ENCODE results near the gene PABPN1.
"Not testable (repeated sequence)": the region's sequence is repeated elsewhere in the genome, so short reads cannot be mapped to it uniquely, and the experiment has no call there.

Gene PABPN1

GRCh38 chr14:23320584-23321571, at the start of gene PABPN1:
TSS of gene PABPN1 (plus strand) at chr14:23321457. CDS start at chr14:23321470, 13 bp downstream.
- DNase-seq (ENCODE audit: low read depth in 2 of 2) = peak; percentile 95 to 97

GRCh38 chr14:23275412-23275811, 45.8 kb upstream of the PABPN1 start:
- no peak for DNase-seq (ENCODE audit: low read depth in 2 of 2)

- no peak for DNase-seq (ENCODE audit: low read depth in 2 of 2)
Measured at GRCh38 chr14:23277189-23277588, 44.1 kb upstream of the PABPN1 start.

GRCh38 chr14:23277928-23278327, 43.3 kb upstream of the PABPN1 start:
- not testable (repeated sequence) for DNase-seq (ENCODE audit: low read depth in 2 of 2)

- DNase-seq (ENCODE audit: low read depth in 2 of 2) = no peak
Measured at GRCh38 chr14:23281247-23281646, 40.0 kb upstream of the PABPN1 start.

- DNase-seq (ENCODE audit: low read depth in 2 of 2) = no peak
Measured at GRCh38 chr14:23284654-23285529, 36.4 kb upstream of the PABPN1 start.

- DNase-seq (ENCODE audit: low read depth in 2 of 2) = no peak
Measured at GRCh38 chr14:23285530-23286019, 35.7 kb upstream of the PABPN1 start.

- DNase-seq (ENCODE audit: low read depth in 2 of 2) = peak; percentile 98 to 99
Measured at GRCh38 chr14:23286020-23286901, 35.0 kb upstream of the PABPN1 start, which contains the start of gene HOMEZ. TSS of gene HOMEZ (minus strand) at chr14:23286132. CDS start at chr14:23285952, 180 bp downstream.

- no peak for DNase-seq (ENCODE audit: low read depth in 2 of 2)
Measured at GRCh38 chr14:23286902-23287479, 34.3 kb upstream of the PABPN1 start.

GRCh38 chr14:23294734-23295561, 26.3 kb upstream of the PABPN1 start:
- DNase-seq (ENCODE audit: low read depth in 2 of 2) = peak in 1 of 2 donors; percentile 26

GRCh38 chr14:23296012-23296777, 25.1 kb upstream of the PABPN1 start:
- DNase-seq (ENCODE audit: low read depth in 2 of 2) = no peak

GRCh38 chr14:23297096-23297495, 24.2 kb upstream of the PABPN1 start:
- no peak for DNase-seq (ENCODE audit: low read depth in 2 of 2)

GRCh38 chr14:23297611-23298277, 23.5 kb upstream of the PABPN1 start:
- DNase-seq (ENCODE audit: low read depth in 2 of 2) = no peak

GRCh38 chr14:23299211-23299957, 21.9 kb upstream of the PABPN1 start:
- no peak for DNase-seq (ENCODE audit: low read depth in 2 of 2)

GRCh38 chr14:23299986-23300686, 21.1 kb upstream of the PABPN1 start:
- DNase-seq (ENCODE audit: low read depth in 2 of 2) = no peak

- no peak for DNase-seq (ENCODE audit: low read depth in 2 of 2)
Measured at GRCh38 chr14:23300687-23301223, 20.5 kb upstream of the PABPN1 start.
